ENCODE results near the gene TUBB4B.
"Not testable (repeated sequence)": the region's sequence is repeated elsewhere in the genome, so short reads cannot be mapped to it uniquely, and the experiment has no call there.

The TUBB4B gene

GRCh38 chr9:137253717-137254623 is 12.9 kb downstream of the TUBB4B start:
- no peak for DNase-seq

- peak; percentile 82 for DNase-seq
Measured at GRCh38 chr9:137254624-137255447, 13.7 kb downstream of the TUBB4B start, which contains the start of gene NELFB. TSS of gene NELFB (plus strand) at chr9:137255327.

GRCh38 chr9:137255448-137256114 is 14.5 kb downstream of the TUBB4B start:
- no peak for DNase-seq

DNA sequence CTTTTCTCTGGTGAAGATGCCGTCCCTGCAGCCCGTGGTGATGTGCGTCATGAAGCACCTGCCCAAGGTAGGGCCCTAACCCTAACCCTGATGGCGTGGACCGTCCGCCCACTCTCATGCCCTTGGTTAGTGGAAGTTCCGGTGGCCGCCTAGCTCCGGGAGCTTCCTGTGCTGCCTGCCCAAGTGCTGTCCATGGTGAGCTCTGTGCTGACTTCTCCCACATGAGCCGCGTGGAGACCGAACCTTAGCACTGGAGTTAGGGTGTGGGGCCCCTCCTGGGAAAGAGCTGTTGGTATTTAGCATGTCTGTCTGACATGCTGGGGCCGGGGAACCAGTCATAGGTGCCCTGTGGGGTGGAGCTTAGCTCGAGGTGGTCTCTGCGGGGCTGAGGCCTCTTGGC is 15.3 kb downstream of the TUBB4B start:
- no peak for DNase-seq

DNA sequence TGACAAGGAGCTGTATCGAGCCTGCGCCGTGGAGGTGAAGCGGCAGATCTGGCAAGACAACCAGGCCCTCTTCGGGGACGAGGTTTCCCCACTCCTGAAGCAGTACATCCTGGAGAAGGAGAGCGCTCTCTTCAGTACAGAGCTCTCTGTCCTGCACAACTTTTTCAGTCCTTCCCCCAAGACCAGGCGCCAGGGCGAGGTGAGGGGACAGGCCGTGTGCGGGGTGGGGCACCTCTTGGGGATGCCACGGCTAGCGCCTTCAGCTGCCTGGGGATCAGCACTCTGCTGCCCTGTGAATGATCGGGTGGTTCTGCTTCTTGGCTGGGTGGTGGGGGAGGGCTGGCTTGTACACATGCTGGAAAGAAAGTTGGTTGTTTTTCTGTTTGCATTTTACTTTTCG is 15.8 kb downstream of the TUBB4B start:
- no peak for DNase-seq

DNA sequence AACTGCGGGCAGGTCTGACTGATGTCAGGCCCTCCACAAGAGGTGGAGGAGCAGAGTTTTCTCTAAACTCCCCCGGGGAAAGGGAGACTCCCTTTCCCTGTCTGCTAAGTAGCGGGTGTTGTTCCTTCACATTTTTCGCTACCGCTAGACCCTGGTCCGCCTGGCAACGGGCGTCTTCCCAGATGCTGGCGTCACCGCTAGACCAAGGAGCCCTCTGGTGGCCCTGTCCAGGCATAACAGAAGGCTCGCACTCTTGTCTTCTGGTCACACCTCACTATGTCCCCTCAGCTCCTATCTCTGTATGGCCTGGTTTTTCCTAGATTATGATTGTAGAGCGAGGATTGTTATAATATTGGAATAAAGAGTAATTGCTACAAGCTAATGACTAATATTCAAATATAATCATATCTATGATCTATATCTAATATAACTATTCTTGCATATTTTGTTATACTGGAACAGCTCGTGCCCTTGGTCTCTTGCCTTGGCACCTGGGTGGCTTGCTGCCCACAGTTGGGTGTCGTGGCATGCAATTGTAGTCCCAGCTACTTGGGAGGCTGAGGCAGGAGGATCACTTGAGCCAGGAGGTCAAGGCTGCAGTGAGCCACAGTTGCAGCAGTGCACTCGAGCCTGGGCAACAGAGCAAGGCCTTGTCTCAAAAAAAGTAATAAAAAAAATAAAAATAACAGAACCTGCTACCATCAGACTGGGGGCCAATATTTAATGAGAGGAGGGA is 21.3 kb downstream of the TUBB4B start:
- DNase-seq: not testable (repeated sequence)

DNA sequence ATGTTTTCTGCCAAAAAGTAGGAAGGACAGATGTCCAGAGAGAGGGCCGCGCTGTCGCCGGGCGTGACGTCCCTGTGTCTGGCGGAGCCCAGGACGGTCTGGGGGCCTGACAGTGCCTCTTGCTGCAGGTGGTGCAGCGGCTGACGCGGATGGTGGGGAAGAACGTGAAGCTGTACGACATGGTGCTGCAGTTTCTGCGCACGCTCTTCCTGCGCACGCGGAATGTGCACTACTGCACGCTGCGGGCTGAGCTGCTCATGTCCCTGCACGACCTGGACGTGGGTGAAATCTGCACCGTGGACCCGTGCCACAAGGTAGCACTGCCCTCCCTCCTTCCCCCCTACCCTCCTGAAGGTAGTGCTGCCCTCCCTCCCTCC is 21.8 kb downstream of the TUBB4B start:
- no peak for DNase-seq

DNA sequence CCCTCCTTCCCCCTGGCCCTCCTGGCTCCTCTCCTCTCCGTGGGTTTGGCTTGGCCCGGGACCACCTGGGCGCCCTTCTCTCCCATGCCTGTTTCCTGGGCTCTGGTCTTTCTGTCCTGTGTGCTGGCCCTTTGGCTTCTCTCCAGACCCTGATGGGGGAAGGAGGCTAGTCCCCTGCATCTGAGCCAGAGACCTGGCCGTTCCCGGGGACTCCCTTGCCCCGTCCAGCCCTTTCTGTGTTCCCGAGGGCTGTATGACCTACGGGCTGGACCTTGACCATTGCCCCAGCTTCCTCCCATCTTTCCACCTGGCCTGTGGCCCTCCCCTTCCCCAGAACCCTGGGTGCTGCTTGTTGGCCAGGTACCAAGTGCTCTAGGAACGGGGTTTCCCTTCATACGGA is 22.4 kb downstream of the TUBB4B start:
- DNase-seq: no peak

DNA sequence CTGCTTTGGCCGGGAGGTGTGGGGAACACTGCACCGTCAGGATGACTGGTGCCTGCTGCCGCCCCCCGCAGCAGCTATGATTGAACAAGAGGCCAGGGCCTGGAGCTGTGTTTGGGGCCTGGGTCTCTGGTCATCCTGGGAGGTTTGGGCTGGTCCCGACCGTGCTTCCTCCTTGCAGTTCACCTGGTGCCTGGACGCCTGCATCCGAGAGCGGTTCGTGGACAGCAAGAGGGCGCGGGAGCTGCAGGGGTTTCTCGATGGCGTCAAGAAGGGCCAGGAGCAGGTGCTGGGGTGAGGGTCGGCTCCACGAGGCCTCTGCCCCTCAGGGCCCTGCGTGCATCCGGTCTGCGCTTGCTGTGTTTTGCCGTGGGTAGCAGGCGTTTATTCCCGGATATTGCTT is 23.0 kb downstream of the TUBB4B start:
- DNase-seq: no peak

GRCh38 chr9:137265496-137266161 is 24.5 kb downstream of the TUBB4B start:
- no peak for DNase-seq

DNA sequence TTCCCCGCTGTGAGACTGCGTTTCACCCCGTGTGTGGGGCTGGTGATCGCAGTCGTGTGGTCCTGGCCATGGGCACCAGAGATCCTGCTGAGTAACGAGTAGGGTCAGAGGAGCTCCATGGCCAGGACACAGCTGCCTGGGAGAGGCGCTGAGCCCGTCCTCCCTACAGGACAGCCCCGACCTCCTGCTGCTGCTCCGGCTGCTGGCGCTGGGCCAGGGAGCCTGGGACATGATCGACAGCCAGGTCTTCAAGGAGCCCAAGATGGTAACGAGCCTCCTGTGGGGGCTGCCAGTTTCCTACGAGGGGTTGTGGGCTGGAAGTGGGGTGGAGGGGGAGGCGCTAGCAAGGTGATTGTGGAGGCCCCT is 25.1 kb downstream of the TUBB4B start:
- no peak for DNase-seq

GRCh38 chr9:137266585-137267453 is 25.7 kb downstream of the TUBB4B start:
- no peak for DNase-seq

- peak; percentile 9 for DNase-seq
Measured at GRCh38 chr9:137267933-137268355, 26.9 kb downstream of the TUBB4B start.

- DNase-seq: no peak
Measured at GRCh38 chr9:137268538-137269201, 27.6 kb downstream of the TUBB4B start.

GRCh38 chr9:137269231-137269772 is 28.2 kb downstream of the TUBB4B start:
- DNase-seq: peak; percentile 68

DNA sequence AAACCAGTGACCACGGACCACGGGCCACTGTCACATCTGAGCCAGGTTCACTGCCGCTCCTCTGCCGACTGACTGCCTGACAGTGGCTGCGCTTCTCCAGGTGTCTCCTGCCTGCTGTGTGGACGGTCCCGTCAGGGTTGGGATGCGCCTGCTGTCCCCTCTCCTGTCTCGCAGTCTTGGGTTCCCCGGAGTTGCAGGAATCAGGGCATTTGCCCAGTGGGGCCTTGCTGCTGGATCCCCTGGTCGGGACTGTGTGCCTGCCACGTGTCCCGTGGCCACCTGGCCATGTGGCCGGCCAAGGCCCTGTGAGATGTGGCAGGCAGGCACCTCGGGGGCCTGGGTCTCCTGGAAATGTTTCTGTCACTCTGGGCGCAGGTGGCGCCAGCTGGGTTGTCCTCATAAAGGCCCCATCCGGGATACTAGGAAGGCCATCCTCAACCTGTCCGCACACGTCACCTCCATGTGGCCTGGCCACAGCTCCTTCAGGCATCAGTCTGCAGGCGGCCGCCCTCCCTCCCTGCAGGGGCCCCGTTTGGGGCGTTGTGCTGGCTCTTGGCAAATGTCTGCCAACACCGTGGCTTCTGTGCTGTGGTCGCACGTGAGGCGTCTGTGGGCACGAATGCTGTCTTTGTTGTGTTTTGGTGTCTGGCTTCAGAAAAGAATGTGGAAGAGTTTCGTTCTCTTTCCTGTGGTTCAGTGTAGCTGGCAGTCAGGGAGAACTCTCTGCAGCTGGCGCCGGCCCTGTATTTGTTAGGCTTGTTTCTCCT is 30.0 kb downstream of the TUBB4B start:
- peak; percentile 67 for DNase-seq

DNA sequence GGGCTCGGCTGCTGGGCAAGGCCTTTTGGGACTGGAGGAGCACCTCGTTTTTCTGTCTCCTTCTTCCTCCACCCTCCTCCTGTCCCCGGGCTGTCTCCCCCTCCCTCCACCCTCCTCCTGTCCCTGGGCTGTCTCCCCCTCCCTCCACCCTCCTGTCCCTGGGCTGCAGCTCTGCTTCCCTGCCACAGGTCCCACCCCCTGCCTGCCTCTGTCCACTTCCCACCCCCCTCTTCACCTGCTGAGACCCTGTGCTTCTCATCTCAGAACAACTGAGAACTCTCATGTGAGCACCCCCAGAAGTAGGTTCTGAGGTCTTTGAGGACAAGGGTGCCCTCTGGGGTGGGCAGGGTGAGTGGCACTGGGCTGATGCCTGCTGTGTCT is 30.6 kb downstream of the TUBB4B start:
- no peak for DNase-seq

DNA sequence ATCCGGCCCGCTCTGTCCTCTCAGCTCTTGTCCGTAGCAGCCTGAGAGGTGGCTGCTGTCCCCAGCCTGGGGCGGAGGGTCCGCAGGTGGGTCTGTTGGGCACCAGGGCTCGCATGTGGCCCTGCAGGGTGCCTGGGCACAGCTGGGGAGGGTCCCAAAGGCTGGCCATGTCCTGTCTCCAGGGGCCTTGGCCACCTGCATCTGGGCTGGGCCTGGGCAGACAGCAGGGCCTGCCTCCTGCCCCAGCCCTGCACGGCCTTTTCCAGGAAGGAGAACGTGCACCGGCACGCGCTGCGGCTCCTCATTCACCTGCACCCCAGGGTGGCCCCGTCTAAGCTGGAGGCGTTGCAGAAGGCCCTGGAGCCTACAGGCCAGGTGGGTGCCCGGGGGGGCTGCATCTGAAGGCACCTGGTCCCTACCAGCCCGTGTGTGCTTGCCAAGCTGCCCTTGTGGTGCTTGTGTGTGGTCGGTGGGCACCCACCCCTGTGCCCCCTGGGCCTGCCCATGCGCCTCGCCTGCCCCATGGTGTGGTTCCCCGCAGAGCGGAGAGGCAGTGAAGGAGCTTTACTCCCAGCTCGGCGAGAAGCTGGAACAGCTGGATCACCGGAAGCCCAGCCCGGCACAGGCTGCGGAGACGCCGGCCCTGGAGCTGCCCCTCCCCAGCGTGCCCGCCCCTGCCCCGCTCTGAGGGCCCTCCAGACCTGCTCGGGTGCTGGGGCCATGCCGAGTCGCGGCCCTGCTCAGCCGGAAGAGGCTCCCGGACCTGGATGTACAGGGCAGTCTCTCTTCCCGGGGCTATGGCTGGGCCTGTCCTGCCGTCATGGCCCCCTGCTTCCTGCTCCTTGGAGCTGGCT is 31.4 kb downstream of the TUBB4B start:
- DNase-seq: no peak

Measured in MV-4-11 (cell line).